Ishikawa (cell line): ENCODE data around the gene SP8.

Experiments
- CEBPB ChIP-seq: IDR thresholded peaks from 2 replicates; pipeline ENCODE4 v1.6.1; 2012
- CREB1 ChIP-seq: IDR thresholded peaks from 2 replicates; pipeline ENCODE4 v1.6.1; 2012; ENCODE audit warnings: low read depth
- EGR1 ChIP-seq: IDR thresholded peaks from 2 replicates; pipeline ENCODE4 v1.6.1; 2012
- EP300 ChIP-seq: IDR thresholded peaks from 2 replicates; pipeline ENCODE4 v1.6.1; 2012; ENCODE audit warnings: borderline replicate concordance
- FOXM1 ChIP-seq: IDR thresholded peaks from 2 replicates; pipeline ENCODE4 v1.6.1; 2012; ENCODE audit warnings: low read depth, borderline replicate concordance
- NFIC ChIP-seq: IDR thresholded peaks from 2 replicates; pipeline ENCODE4 v1.6.1; 2012
- RAD21 ChIP-seq: IDR thresholded peaks from 2 replicates; pipeline ENCODE4 v1.6.1; 2012; ENCODE audit warnings: low read depth
- TAF1 ChIP-seq: IDR thresholded peaks from 2 replicates; pipeline ENCODE4 v1.6.1; 2012; ENCODE audit warnings: low read depth, mild to moderate bottlenecking
- TCF12 ChIP-seq: IDR thresholded peaks from 2 replicates; pipeline ENCODE4 v1.6.1; 2012; ENCODE audit warnings: low read depth
- TEAD4 ChIP-seq: IDR thresholded peaks from 2 replicates; pipeline ENCODE4 v1.6.1; 2012
- YY1 ChIP-seq: IDR thresholded peaks from 2 replicates; pipeline ENCODE4 v1.6.1; 2012; ENCODE audit warnings: low read depth
- ZBTB7A ChIP-seq: IDR thresholded peaks from 2 replicates; pipeline ENCODE4 v1.6.1; 2012; ENCODE audit warnings: low read depth
- TF ChIP-seq, protein P1 (sequence below): IDR thresholded peaks from 2 replicates; pipeline ENCODE4 v1.6.1; 2012; ENCODE audit warnings: low read depth, mild to moderate bottlenecking
- TF ChIP-seq, protein P2 (sequence below): IDR thresholded peaks from 2 replicates; pipeline ENCODE4 v1.6.1; 2012
- TF ChIP-seq, protein P3 (sequence below): IDR thresholded peaks from 2 replicates; pipeline ENCODE4 v1.6.1; 2012

Gene SP8

DNA sequence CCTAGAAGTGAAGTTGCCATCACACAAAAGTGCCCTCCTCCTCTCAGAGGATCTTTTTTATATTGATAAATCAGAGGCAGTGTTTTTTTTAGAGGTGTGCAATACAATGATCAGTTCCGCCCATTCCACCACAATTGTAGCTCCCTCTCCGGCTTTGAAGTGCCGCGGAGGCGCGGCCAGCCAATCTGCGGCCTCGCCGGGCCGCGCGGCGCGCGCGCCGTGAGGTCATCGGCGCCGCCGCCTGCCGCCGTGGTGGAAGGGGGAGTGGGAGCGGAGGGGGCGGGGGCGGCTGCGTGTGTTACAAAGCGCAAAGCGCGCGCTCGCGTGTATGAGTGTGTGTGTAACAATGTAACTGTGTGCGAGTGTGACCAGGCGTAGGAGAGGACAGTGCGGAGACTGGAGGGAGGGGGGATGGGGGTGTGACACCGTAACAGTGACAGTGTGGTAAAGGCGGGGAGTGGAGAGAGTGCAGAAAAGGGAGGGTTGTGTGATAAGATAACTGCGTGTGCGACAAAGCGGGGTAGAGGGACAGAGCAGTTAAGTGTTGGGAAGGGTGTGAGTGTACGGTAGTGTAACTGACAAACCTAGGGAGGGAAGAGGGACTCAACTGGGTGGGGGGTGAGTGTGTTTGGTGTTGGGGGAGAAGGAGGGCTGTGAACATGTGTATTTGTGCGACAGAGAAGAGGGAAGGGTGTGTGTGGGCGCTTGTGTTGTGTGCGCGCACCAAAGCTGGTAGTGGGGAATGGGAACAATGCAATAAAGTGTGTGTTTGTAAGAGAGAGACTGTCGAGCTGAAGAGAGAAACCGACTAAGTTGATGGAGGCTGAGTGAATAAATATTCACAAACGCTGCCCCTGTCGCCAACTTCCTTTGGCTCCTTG is at the start of gene SP8:
TSS of gene SP8 (minus strand) at position 108 of the 881 bp plus-strand sequence. CDS start at position 20, 88 bp downstream.
- no peak; the same call in 1 of the 2 replicates for TF ChIP-seq ZBTB7A
- TF ChIP-seq FOXM1: 0 out of 2 replicates have a peak, but pooled peaks have one; percentile 25
- peak; percentile 26; the same call in 1 of the 2 replicates for TF ChIP-seq EP300
- no peak for TF ChIP-seq RAD21
- TF ChIP-seq EGR1: peak; percentile 42; the same call in 1 of the 2 replicates
- peak; percentile 64 for TF ChIP-seq TAF1
- 0 out of 2 replicates have a peak, but pooled peaks have one; percentile 31 for TF ChIP-seq TCF12
- TF ChIP-seq CEBPB: peak; percentile 39; the same call in 1 of the 2 replicates
- no peak for TF ChIP-seq NFIC
- 0 out of 2 replicates have a peak, but pooled peaks have one; percentile 30 for TF ChIP-seq YY1

DNA sequence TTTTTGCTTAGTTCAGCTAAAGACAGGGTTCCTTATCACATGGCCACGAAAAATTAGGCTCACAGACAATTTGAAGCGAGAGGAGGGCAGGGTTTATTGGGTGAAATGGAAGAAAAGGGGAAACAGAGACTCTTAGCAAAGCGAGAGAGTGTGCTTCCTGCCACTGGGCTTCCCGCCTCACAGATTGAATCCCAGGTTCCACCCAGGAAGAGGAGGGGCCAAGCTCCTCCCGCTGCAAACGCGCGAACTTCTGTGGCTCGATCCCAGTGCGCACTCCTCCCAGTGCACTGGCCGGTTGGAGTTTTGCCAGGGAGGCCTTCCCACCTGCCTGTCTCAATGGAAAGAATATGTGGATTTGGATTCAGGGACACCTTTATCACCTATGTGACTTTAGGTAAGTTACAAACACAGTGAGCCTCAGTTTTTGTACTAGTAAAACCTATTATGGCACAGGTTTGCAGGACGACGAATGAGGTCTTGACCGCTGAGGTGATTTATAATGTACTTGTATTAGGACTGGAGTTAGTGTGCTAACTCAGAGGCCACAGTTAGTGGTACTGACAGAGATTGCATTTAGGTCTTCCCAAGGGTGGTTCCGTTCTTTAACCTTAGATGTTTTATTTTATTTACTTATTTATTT is 48.5 kb upstream of the SP8 start:
- TF ChIP-seq, protein P1, sequence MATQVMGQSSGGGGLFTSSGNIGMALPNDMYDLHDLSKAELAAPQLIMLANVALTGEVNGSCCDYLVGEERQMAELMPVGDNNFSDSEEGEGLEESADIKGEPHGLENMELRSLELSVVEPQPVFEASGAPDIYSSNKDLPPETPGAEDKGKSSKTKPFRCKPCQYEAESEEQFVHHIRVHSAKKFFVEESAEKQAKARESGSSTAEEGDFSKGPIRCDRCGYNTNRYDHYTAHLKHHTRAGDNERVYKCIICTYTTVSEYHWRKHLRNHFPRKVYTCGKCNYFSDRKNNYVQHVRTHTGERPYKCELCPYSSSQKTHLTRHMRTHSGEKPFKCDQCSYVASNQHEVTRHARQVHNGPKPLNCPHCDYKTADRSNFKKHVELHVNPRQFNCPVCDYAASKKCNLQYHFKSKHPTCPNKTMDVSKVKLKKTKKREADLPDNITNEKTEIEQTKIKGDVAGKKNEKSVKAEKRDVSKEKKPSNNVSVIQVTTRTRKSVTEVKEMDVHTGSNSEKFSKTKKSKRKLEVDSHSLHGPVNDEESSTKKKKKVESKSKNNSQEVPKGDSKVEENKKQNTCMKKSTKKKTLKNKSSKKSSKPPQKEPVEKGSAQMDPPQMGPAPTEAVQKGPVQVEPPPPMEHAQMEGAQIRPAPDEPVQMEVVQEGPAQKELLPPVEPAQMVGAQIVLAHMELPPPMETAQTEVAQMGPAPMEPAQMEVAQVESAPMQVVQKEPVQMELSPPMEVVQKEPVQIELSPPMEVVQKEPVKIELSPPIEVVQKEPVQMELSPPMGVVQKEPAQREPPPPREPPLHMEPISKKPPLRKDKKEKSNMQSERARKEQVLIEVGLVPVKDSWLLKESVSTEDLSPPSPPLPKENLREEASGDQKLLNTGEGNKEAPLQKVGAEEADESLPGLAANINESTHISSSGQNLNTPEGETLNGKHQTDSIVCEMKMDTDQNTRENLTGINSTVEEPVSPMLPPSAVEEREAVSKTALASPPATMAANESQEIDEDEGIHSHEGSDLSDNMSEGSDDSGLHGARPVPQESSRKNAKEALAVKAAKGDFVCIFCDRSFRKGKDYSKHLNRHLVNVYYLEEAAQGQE: no peak
- TF ChIP-seq, protein P2, sequence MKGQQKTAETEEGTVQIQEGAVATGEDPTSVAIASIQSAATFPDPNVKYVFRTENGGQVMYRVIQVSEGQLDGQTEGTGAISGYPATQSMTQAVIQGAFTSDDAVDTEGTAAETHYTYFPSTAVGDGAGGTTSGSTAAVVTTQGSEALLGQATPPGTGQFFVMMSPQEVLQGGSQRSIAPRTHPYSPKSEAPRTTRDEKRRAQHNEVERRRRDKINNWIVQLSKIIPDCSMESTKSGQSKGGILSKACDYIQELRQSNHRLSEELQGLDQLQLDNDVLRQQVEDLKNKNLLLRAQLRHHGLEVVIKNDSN: no peak
- TF ChIP-seq ZBTB7A: no peak
- TF ChIP-seq TCF12: no peak
- TF ChIP-seq CREB1: no peak

DNA sequence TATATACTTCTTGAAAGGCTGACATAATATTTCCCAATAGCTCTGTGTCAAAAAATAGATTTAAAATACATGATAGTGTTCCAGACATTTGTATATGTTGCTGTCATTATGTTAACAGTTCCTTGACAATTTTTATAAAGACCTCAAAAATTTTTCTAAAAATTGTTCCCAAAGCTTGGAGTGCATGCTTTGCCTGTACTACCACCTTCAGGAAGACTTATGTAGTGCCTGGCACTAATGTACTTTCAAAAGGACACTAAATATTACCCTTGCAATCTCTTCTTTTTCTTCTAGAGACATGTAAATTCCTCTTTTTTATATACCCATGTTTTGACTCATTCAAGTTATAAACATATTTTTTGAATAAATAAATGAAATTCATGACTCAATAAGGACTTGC is 48.0 kb upstream of the SP8 start:
- TF ChIP-seq RAD21 (peak; percentile 62), TCF12 (no peak), TAF1 (no peak), TEAD4 (no peak)

DNA sequence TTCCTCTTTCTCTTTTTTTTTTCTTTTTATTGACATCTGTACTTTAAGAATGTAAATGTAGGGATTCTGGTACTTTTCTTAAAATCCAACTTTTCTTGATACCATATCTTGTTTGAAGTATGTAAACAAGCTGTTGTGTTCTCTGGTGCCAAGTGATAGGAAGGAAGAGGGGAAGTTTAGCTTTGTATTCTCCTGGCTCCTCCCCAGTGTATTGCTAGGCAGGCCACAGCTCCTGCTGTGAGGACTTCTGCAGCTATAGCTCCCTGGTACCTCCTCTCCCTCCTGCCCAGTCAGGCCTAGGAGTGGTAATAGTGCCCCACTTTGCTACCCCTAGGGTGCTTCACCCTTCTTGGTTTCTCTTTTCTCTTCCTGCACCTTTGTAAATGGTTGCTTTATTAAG is 45.3 kb upstream of the SP8 start:
- no peak for TF ChIP-seq EP300
- no peak for TF ChIP-seq CEBPB
- no peak for TF ChIP-seq NFIC
- TF ChIP-seq TCF12: no peak
- no peak for TF ChIP-seq RAD21
- TF ChIP-seq, protein P1: no peak
- TF ChIP-seq TAF1: no peak
- no peak for TF ChIP-seq EGR1
- no peak for TF ChIP-seq YY1
- no peak for TF ChIP-seq ZBTB7A

DNA sequence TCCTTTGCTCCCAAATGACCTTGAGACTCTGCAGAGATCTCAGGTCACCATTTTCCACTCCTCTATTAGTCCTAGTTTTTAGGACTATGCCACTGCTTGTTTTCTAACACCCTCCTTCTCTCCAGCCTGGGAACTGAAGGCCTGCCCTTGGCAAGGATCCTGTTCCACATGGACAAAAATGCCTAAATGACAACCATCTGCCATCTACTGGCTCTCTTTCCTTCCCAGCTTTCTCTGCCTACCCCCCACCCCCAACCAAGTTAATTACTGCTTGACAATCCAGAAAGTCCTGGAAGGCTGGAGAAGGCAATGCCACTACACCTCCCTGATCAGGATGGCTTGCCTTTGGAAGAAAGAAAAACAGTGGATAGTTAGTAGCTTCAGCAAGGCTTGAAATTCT is 44.8 kb upstream of the SP8 start:
- TF ChIP-seq FOXM1 (no peak), TAF1 (no peak), ZBTB7A (no peak), TCF12 (no peak), YY1 (no peak), CEBPB (no peak), RAD21 (no peak), EGR1 (no peak), CREB1 (no peak), TEAD4 (no peak), NFIC (no peak), EP300 (no peak)
- TF ChIP-seq, protein P1: no peak
- TF ChIP-seq, protein P2: no peak
- TF ChIP-seq, protein P3, sequence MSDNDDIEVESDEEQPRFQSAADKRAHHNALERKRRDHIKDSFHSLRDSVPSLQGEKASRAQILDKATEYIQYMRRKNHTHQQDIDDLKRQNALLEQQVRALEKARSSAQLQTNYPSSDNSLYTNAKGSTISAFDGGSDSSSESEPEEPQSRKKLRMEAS: no peak
